GM12878 (cell line): ENCODE measurements around the gene LSM5. TPM values are rescaled to one million over a fixed set of nuclear protein-coding genes. Genes with fewer than 3 reads are reported as not detected.
A peak's percentile ranks its signal among the peaks of the same experiment; 100 is the strongest.

Experiments
- ATAC-seq: fragments of 200-7000 bp; cut with Tn5 transposase; 3 replicates; pipeline ENCODE4 v1.9.1; 2020; ENCODE audit warnings: mild to moderate bottlenecking, moderate library complexity
- BruUV-seq: library from RNA; stranded (reverse); fragments of 400-500 nt; replicated peaks from 2 replicates; lab custom pipeline; 2021; lab: Mats Ljungman, UMichigan
- CTCF ChIA-PET: fragments of 300-600 bp; sonication (Branson Sonifier 250); formaldehyde crosslinking; extraction: SDS; loops from one replicate; lab custom pipeline; 2021; ENCODE audit warnings: inconsistent platforms; lab: Yijun Ruan, JAX
- POLR2A ChIA-PET: fragments of 350-600 bp; formaldehyde crosslinking; extraction: SDS; loops from one replicate; lab custom pipeline; 2021; ENCODE audit warnings: inconsistent platforms; lab: Charles Lee
- RAD21 ChIA-PET: fragments of 300-600 bp; sonication (Branson Sonifier 250); formaldehyde crosslinking; loops from one replicate; lab custom pipeline; 2023; ENCODE audit warnings: antibody characterized with exemption; ENCODE audit not compliant: unreplicated experiment; lab: Charles Lee
- SMC1A ChIA-PET: fragments of 300-600 bp; sonication (Branson Sonifier 250); formaldehyde crosslinking; loops from one replicate; lab custom pipeline; 2023; ENCODE audit not compliant: unreplicated experiment, uncharacterized antibody; lab: Charles Lee
- DNase-seq: peaks from one replicate; pipeline ENCODE4 v3.0.0-alpha.2; 2011; ENCODE audit warnings: low read depth, low spot score
- FAIRE-seq: peaks from 3 replicates; lab custom pipeline; 2011; peaks lifted over from hg19 to GRCh38; lab: Jason Lieb, UNC
- H2AFZ ChIP-seq: 2 replicates; pipeline ENCODE4 v1.6.0; 2011; ENCODE audit warnings: low read depth, low read length, control low read depth; ENCODE audit not compliant: control insufficient read depth
- H3K27ac ChIP-seq: 2 replicates; pipeline ENCODE4 v1.5.1; 2011; ENCODE audit warnings: control low read depth; ENCODE audit not compliant: control insufficient read depth, insufficient read depth
- H3K27me3 ChIP-seq, 2 experiments: replicated peaks in 1 of 2; 2 replicates each; pipeline versions ENCODE4 v1.6.0 to v1.6.1; 2011; ENCODE audit warnings: low read length in 1 of 2; ENCODE audit not compliant: control insufficient read depth in 2 of 2, insufficient read depth in 2 of 2
- H3K36me3 ChIP-seq, 2 experiments: 2 replicates each; pipeline ENCODE4 v1.5.1; 2011; ENCODE audit warnings: low read length in 1 of 2; ENCODE audit not compliant: control insufficient read depth in 2 of 2, insufficient read depth in 2 of 2
- H3K4me1 ChIP-seq: 2 replicates; pipeline ENCODE4 v1.6.1; 2011; ENCODE audit warnings: mild to moderate bottlenecking, low read length, moderate library complexity, mixed read lengths; ENCODE audit not compliant: control insufficient read depth, insufficient read depth
- H3K4me2 ChIP-seq: 2 replicates; pipeline ENCODE4 v1.6.0; 2011; ENCODE audit warnings: control low read depth; ENCODE audit not compliant: control insufficient read depth, insufficient read depth
- H3K4me3 ChIP-seq: fragments of 200-600 bp; sonication (generic); 2 replicates; pipeline ENCODE4 v1.5.1; 2016
- H3K79me2 ChIP-seq: 2 replicates; pipeline ENCODE4 v1.6.0; 2011; ENCODE audit warnings: low read length; ENCODE audit not compliant: control insufficient read depth, insufficient read depth
- H3K9ac ChIP-seq: 2 replicates; pipeline ENCODE4 v1.8.0; 2011; ENCODE audit warnings: low read length, control low read depth, mixed read lengths; ENCODE audit not compliant: control insufficient read depth, insufficient read depth
- H3K9me3 ChIP-seq: replicated peaks from 3 replicates; pipeline ENCODE4 v1.5.1; 2011; ENCODE audit warnings: mild to moderate bottlenecking, low read length; ENCODE audit not compliant: control insufficient read depth, insufficient read depth
- H4K20me1 ChIP-seq: 2 replicates; pipeline ENCODE4 v1.6.0; 2011; ENCODE audit not compliant: control insufficient read depth, insufficient read depth
- HCFC1 ChIP-seq: fragments of 150-350 bp; IDR thresholded peaks from 2 replicates; pipeline ENCODE4 v1.6.1; 2014; ENCODE audit warnings: low read length
- RUNX3 ChIP-seq: IDR thresholded peaks from 2 replicates; pipeline ENCODE4 v1.6.1; 2012; ENCODE audit warnings: low read length, inconsistent platforms
- YBX1 ChIP-seq: fragments of 450-650 bp; IDR thresholded peaks from 2 replicates; pipeline ENCODE4 v1.6.1; 2016; ENCODE audit warnings: antibody characterized with exemption
- ZNF24 ChIP-seq: fragments of 450-650 bp; IDR thresholded peaks from 2 replicates; pipeline ENCODE4 v1.6.1; 2017; ENCODE audit warnings: antibody characterized with exemption, mild to moderate bottlenecking
- WGBS: methylation state at CpG from one replicate; pipeline ENCODE4 v1.1.6; 2016; ENCODE audit warnings: low lambda C conversion rate; ENCODE audit not compliant: insufficient replicate concordance, insufficient coverage; ENCODE audit errors: missing lambda C conversion rate; 5-methylcytosine and 5-hydroxymethylcytosine counted together
- in situ Hi-C: fragments of 300-500 bp; cut with MboI; formaldehyde crosslinking; loops from 9 replicates; pipeline ENCODE4 v1.14.3; 2018; ENCODE audit warnings: mixed read lengths
- intact Hi-C: fragments of 100-400 bp; cut with micrococcal nuclease; formaldehyde crosslinking; loops from one replicate; pipeline ENCODE4 v1.14.2; 2022; ENCODE audit not compliant: unreplicated experiment
- polyA plus RNA-seq, 11 experiments: library from polyadenylated mRNA; depleted of rRNA in 4 of 11; unstranded in 6 of 11; stranded (reverse) in 5 of 11; fragments of >200 nt; fragmentation: Nextera tagmentation in 4 of 11; fragmentation: Illumina TruSeq in 1 of 11; extraction: Ambion mirVana in 4 of 11; extraction: Trizol in 1 of 11; gene quantifications; 1 replicate in 1 of 11; 2 replicates in 10 of 11; pipeline versions ENCODE4 v1.2.1 to v1.2.3, GENCODE V29; 2011 to 2016; ENCODE audit warnings: inconsistent platforms in 2 of 11, missing spikeins in 2 of 11, low read depth in 1 of 11
- total RNA-seq, 4 experiments: library from RNA; depleted of rRNA in 3 of 4; stranded (reverse); fragments of >200 nt in 3 of 4; fragmentation: Illumina TruSeq in 1 of 4; extraction: Trizol in 1 of 4; gene quantifications; 2 replicates each; pipeline versions ENCODE4 v1.2.1 to v1.2.3, GENCODE V29; 2013 to 2021
- TF ChIP-seq, protein P1 (sequence below): IDR thresholded peaks from 2 replicates; pipeline ENCODE4 v1.6.1; 2011; ENCODE audit warnings: low read depth, low read length, improper control_type of control experiment, borderline replicate concordance
- TF ChIP-seq, protein P2 (sequence below): IDR thresholded peaks from 2 replicates; pipeline ENCODE4 v1.6.1; 2011; ENCODE audit warnings: borderline replicate concordance, low read depth, mild to moderate bottlenecking, moderate library complexity, mixed read lengths, low read length; ENCODE audit not compliant: insufficient read depth; ENCODE audit errors: extremely low read length
- TF ChIP-seq, protein P3 (sequence below): IDR thresholded peaks from 2 replicates; pipeline ENCODE4 v1.6.1; 2012; ENCODE audit warnings: improper control_type of control experiment, low read depth, low read length; ENCODE audit not compliant: insufficient replicate concordance
- TF ChIP-seq, protein P4 (sequence below): fragments of 450-650 bp; IDR thresholded peaks from 2 replicates; pipeline ENCODE4 v1.6.1; 2017; ENCODE audit warnings: mild to moderate bottlenecking
- TF ChIP-seq, protein P5 (sequence below): fragments of 450-650 bp; IDR thresholded peaks from 2 replicates; pipeline ENCODE4 v1.6.1; 2017; ENCODE audit warnings: borderline replicate concordance

LSM5 gene
- total and polyA plus RNA-seq, 10 of the 15 experiments (the other 5 are each of a cell fraction or from before 2014, with no cell fraction given), result 29.4 to 538 (median 145) TPM

DNA sequence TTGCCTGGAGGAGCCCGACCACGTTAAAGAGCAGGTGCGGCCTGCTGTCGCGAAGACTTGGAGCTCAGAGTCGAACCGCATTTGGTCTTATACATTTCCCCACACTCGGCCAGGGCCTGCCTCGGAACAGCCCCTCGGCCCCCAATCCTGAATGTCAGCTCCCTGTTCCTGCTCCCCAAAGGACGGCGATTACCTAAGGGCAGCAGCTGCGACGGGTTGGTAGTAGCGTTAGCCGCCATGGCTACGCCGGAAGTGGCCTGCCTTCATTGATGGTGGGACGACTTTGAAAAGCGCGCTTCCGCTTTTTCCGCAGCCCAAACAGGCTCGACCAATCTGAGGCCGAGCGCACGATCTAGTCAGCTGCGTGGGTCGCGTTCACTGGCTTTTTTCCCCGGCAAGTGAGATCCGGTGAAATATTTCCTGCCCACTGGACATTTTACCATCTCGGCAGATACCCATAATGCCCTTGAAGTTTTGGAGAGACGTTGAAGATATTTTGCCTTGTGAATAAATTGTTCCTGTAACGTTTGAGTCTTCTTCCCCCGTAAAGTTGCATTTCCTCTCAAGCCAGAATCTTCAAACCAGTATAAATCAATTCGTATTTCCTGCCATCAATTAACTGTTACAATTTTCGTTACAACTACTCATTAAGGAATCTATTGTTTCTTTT lies at the start of gene LSM5 (continued):
- TF ChIP-seq, protein P1, sequence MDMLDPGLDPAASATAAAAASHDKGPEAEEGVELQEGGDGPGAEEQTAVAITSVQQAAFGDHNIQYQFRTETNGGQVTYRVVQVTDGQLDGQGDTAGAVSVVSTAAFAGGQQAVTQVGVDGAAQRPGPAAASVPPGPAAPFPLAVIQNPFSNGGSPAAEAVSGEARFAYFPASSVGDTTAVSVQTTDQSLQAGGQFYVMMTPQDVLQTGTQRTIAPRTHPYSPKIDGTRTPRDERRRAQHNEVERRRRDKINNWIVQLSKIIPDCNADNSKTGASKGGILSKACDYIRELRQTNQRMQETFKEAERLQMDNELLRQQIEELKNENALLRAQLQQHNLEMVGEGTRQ, result no peak; the same call in 1 of the 2 replicates
- TF ChIP-seq RUNX3 (peak; percentile 85), ZNF24 (peak; percentile 50; the same call in 1 of the 2 replicates)
- TF ChIP-seq, protein P2, sequence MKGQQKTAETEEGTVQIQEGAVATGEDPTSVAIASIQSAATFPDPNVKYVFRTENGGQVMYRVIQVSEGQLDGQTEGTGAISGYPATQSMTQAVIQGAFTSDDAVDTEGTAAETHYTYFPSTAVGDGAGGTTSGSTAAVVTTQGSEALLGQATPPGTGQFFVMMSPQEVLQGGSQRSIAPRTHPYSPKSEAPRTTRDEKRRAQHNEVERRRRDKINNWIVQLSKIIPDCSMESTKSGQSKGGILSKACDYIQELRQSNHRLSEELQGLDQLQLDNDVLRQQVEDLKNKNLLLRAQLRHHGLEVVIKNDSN, result no peak

DNA sequence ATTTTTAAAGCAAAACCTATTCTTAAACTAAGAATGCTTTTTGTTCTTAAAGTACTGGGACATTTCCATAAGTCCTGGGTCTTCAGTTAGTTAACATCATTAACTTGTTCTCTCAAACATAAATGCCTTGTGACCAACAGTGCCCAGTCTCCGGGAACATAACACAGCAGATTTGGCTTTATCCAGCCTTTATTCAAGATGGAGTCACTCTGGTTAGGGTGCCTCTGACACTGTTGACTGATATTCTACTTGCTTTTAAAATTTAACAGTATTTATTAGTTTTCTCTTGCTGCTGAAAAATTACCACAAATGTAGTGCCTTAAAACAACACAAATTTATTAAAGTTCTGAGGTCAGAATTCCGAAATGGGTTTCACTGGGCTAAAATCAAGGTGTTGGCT lies 49.2 kb upstream of the LSM5 start:
- Histone ChIP-seq H3K4me2 (no peak overlapping the region), H3K9me3 (no peaks in the 10 kb centered on the region), H3K4me1 (no peaks in the 10 kb centered on the region), H4K20me1 (no peaks in the 10 kb centered on the region), H3K4me3 (no peak overlapping the region), H3K36me3 (peaks cover 2 to 3% of the 10 kb centered on the region in 2 experiments; a peak in 1 of 4 replicates), H3K27ac (no peak overlapping the region), H3K9ac (no peak overlapping the region), H2AFZ (no peak overlapping the region), H3K79me2 (no peaks in the 10 kb centered on the region; the same call in none of the 2 replicates), H3K27me3 (no peaks in the 10 kb centered on the region)
- ChIA-PET RAD21 (no interaction called here), POLR2A (no interaction called here), SMC1A (no interaction called here), CTCF (no interaction called here)
- WGBS, result 97% methylated on average over 2 of the region's 2 CpGs
- FAIRE-seq (no peak), ATAC-seq (no peak), DNase-seq (no peak)
- TF ChIP-seq, protein P3, sequence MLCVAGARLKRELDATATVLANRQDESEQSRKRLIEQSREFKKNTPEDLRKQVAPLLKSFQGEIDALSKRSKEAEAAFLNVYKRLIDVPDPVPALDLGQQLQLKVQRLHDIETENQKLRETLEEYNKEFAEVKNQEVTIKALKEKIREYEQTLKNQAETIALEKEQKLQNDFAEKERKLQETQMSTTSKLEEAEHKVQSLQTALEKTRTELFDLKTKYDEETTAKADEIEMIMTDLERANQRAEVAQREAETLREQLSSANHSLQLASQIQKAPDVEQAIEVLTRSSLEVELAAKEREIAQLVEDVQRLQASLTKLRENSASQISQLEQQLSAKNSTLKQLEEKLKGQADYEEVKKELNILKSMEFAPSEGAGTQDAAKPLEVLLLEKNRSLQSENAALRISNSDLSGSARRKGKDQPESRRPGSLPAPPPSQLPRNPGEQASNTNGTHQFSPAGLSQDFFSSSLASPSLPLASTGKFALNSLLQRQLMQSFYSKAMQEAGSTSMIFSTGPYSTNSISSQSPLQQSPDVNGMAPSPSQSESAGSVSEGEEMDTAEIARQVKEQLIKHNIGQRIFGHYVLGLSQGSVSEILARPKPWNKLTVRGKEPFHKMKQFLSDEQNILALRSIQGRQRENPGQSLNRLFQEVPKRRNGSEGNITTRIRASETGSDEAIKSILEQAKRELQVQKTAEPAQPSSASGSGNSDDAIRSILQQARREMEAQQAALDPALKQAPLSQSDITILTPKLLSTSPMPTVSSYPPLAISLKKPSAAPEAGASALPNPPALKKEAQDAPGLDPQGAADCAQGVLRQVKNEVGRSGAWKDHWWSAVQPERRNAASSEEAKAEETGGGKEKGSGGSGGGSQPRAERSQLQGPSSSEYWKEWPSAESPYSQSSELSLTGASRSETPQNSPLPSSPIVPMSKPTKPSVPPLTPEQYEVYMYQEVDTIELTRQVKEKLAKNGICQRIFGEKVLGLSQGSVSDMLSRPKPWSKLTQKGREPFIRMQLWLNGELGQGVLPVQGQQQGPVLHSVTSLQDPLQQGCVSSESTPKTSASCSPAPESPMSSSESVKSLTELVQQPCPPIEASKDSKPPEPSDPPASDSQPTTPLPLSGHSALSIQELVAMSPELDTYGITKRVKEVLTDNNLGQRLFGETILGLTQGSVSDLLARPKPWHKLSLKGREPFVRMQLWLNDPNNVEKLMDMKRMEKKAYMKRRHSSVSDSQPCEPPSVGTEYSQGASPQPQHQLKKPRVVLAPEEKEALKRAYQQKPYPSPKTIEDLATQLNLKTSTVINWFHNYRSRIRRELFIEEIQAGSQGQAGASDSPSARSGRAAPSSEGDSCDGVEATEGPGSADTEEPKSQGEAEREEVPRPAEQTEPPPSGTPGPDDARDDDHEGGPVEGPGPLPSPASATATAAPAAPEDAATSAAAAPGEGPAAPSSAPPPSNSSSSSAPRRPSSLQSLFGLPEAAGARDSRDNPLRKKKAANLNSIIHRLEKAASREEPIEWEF, result no peak
- TF ChIP-seq YBX1 (no peak), HCFC1 (no peak)
- TF ChIP-seq, protein P4, sequence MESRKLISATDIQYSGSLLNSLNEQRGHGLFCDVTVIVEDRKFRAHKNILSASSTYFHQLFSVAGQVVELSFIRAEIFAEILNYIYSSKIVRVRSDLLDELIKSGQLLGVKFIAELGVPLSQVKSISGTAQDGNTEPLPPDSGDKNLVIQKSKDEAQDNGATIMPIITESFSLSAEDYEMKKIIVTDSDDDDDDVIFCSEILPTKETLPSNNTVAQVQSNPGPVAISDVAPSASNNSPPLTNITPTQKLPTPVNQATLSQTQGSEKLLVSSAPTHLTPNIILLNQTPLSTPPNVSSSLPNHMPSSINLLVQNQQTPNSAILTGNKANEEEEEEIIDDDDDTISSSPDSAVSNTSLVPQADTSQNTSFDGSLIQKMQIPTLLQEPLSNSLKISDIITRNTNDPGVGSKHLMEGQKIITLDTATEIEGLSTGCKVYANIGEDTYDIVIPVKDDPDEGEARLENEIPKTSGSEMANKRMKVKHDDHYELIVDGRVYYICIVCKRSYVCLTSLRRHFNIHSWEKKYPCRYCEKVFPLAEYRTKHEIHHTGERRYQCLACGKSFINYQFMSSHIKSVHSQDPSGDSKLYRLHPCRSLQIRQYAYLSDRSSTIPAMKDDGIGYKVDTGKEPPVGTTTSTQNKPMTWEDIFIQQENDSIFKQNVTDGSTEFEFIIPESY, result no peak
- TF ChIP-seq, protein P5, sequence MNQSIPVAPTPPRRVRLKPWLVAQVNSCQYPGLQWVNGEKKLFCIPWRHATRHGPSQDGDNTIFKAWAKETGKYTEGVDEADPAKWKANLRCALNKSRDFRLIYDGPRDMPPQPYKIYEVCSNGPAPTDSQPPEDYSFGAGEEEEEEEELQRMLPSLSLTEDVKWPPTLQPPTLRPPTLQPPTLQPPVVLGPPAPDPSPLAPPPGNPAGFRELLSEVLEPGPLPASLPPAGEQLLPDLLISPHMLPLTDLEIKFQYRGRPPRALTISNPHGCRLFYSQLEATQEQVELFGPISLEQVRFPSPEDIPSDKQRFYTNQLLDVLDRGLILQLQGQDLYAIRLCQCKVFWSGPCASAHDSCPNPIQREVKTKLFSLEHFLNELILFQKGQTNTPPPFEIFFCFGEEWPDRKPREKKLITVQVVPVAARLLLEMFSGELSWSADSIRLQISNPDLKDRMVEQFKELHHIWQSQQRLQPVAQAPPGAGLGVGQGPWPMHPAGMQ, result no peak
- intact Hi-C loops (no loop called here), in situ Hi-C loops (no loop called here)
- BruUV-seq, result no TSS peak
